ENCODE data around the gene CTIF.

The CTIF gene

DNA sequence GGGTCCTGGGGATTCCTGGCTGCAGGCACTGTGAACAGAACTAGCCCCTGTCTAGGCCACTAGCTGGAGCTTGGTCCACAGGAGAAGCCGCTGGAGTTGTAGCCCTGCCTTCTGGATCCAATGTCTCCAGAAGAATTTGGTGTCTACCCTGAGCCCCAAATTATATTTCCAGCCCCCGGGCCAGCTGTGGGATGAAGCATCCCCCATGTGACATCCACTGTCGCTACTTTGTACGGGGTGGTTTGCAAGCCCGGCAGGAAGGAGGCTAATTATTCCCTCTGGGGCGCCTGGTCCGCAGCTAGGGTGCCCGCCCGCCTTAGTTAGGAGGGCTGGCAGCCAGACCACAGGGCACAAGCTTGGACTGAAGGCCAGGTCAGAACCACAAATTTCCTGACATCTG is 305.4 kb downstream of the CTIF start:
- Histone ChIP-seq H3K27me3 (ENCODE audit: low read length) (0 out of 2 replicates have a peak, but pooled peaks cover 3% of the 10 kb centered on the region), H3K9ac (ENCODE audit: low read length) (no peak overlapping the region), H3K9me2 (replicated peaks; ENCODE audit: insufficient read depth, low read length) (no peaks in the 10 kb centered on the region), H2AFZ (ENCODE audit: low read depth, low read length, severe bottlenecking) (no peak overlapping the region), H3K27ac (ENCODE audit: low read depth, low read length) (no peak overlapping the region), H3K36me3 (ENCODE audit: low read length) (no peaks in the 10 kb centered on the region), H3K4me3 (ENCODE audit: insufficient read depth, low read length, poor library complexity, severe bottlenecking) (no peak overlapping the region), H3K9me3 (ENCODE audit: insufficient read depth, low read length) (no peaks in the 10 kb centered on the region), H3F3A (ENCODE audit: insufficient read depth) (no peaks in the 10 kb centered on the region), H4K20me1 (ENCODE audit: low read depth, low read length) (no peaks in the 10 kb centered on the region), H3K4me2 (ENCODE audit: low read depth, low read length, poor library complexity, severe bottlenecking) (no peak overlapping the region), H3K79me2 (ENCODE audit: insufficient read depth, low read length) (no peaks in the 10 kb centered on the region)
- TF ChIP-seq, protein P1, sequence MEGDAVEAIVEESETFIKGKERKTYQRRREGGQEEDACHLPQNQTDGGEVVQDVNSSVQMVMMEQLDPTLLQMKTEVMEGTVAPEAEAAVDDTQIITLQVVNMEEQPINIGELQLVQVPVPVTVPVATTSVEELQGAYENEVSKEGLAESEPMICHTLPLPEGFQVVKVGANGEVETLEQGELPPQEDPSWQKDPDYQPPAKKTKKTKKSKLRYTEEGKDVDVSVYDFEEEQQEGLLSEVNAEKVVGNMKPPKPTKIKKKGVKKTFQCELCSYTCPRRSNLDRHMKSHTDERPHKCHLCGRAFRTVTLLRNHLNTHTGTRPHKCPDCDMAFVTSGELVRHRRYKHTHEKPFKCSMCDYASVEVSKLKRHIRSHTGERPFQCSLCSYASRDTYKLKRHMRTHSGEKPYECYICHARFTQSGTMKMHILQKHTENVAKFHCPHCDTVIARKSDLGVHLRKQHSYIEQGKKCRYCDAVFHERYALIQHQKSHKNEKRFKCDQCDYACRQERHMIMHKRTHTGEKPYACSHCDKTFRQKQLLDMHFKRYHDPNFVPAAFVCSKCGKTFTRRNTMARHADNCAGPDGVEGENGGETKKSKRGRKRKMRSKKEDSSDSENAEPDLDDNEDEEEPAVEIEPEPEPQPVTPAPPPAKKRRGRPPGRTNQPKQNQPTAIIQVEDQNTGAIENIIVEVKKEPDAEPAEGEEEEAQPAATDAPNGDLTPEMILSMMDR (IDR thresholded peaks at IDR 0.05; ENCODE audit: insufficient read depth, low read length, poor library complexity, severe bottlenecking): no peak
- no peak for TF ChIP-seq EZH2phosphoT487 (conservative IDR thresholded peaks at IDR 0.05; ENCODE audit: low read length)

- Histone ChIP-seq H4K20me1 (ENCODE audit: low read depth, low read length) (no peaks in the 10 kb centered on the region), H3K4me2 (ENCODE audit: low read depth, low read length, poor library complexity, severe bottlenecking) (no peak overlapping the region), H3F3A (ENCODE audit: insufficient read depth) (no peaks in the 10 kb centered on the region), H3K36me3 (ENCODE audit: low read length) (no peaks in the 10 kb centered on the region), H3K79me2 (ENCODE audit: insufficient read depth, low read length) (no peaks in the 10 kb centered on the region), H3K4me3 (ENCODE audit: insufficient read depth, low read length, poor library complexity, severe bottlenecking) (no peak overlapping the region), H3K9me3 (ENCODE audit: insufficient read depth, low read length) (no peaks in the 10 kb centered on the region), H3K9me2 (replicated peaks; ENCODE audit: insufficient read depth, low read length) (no peaks in the 10 kb centered on the region), H2AFZ (ENCODE audit: low read depth, low read length, severe bottlenecking) (no peak overlapping the region), H3K9ac (ENCODE audit: low read length) (no peak overlapping the region), H3K27ac (ENCODE audit: low read depth, low read length) (no peak overlapping the region), H3K27me3 (ENCODE audit: low read length) (0 out of 2 replicates have a peak, but pooled peaks cover 3% of the 10 kb centered on the region)
- no peak for TF ChIP-seq EZH2phosphoT487 (conservative IDR thresholded peaks at IDR 0.05; ENCODE audit: low read length)
- TF ChIP-seq, protein P1 (IDR thresholded peaks at IDR 0.05; ENCODE audit: insufficient read depth, low read length, poor library complexity, severe bottlenecking): no peak
These were observed 306.3 kb downstream of the CTIF start for GRCh38 chr18:48845174-48845573.

DNA sequence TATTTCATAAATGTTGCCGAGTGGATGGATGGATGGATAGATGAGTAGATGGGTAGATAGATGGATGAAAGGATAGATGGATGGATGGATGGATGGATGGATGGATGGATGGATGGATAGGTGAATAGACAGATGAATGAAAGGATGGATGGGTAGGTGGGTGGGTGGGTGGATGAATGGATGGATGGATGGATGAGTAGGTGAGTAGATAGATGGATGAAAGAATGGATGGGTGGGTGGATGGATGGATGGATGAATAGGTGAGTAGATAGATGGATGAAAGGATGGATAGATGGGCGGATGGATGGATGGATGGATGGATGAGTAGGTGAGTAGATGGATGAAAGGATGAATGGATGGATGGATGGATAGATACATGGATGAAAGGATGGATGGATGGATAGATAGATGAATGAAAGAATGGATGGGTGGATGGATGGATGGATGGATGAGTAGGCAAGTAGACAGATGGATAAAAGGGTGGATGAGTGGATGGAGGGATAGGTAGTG is 307.6 kb downstream of the CTIF start:
- H3K4me2 ChIP-seq (ENCODE audit: low read depth, low read length, poor library complexity, severe bottlenecking): no peak overlapping the region
- H3K27me3 ChIP-seq (ENCODE audit: low read length): 0 out of 2 replicates have a peak, but pooled peaks cover 3% of the 10 kb centered on the region
- H3K9ac ChIP-seq (ENCODE audit: low read length): no peak overlapping the region
- H3K36me3 ChIP-seq (ENCODE audit: low read length): no peaks in the 10 kb centered on the region
- no peaks in the 10 kb centered on the region for H3F3A ChIP-seq (ENCODE audit: insufficient read depth)
- no peak for TF ChIP-seq EZH2phosphoT487 (conservative IDR thresholded peaks at IDR 0.05; ENCODE audit: low read length)
- TF ChIP-seq, protein P1 (IDR thresholded peaks at IDR 0.05; ENCODE audit: insufficient read depth, low read length, poor library complexity, severe bottlenecking): no peak
- H3K4me3 ChIP-seq (ENCODE audit: insufficient read depth, low read length, poor library complexity, severe bottlenecking): no peak overlapping the region
- no peaks in the 10 kb centered on the region for H3K9me2 ChIP-seq (replicated peaks; ENCODE audit: insufficient read depth, low read length)
- no peaks in the 10 kb centered on the region for H4K20me1 ChIP-seq (ENCODE audit: low read depth, low read length)
- no peaks in the 10 kb centered on the region for H3K9me3 ChIP-seq (ENCODE audit: insufficient read depth, low read length)
- H2AFZ ChIP-seq (ENCODE audit: low read depth, low read length, severe bottlenecking): no peak overlapping the region
- H3K27ac ChIP-seq (ENCODE audit: low read depth, low read length): no peak overlapping the region
- no peaks in the 10 kb centered on the region for H3K79me2 ChIP-seq (ENCODE audit: insufficient read depth, low read length)
